IMR-90 (cell line): Measurements from ENCODE around the gene RAPGEF1. TPM values are rescaled to one million over a fixed set of nuclear protein-coding genes. Genes with fewer than 3 reads are reported as not detected.

Source experiments
- ATAC-seq: fragments of 200-7000 bp; cut with Tn5 transposase; 2 replicates; pipeline ENCODE4 v1.9.1; 2020; ENCODE audit warnings: low read depth, mild to moderate bottlenecking, moderate library complexity
- BruUV-seq: library from RNA; stranded (reverse); fragments of 400-500 nt; replicated peaks from 2 replicates; lab custom pipeline; 2021; lab: Mats Ljungman, UMichigan
- CTCF ChIA-PET: fragments of 300-600 bp; formaldehyde crosslinking; extraction: SDS; loops from one replicate; lab custom pipeline; 2021; ENCODE audit warnings: antibody characterized with exemption; lab: Yijun Ruan, JAX
- POLR2A ChIA-PET: fragments of 300-600 bp; sonication (Branson Sonifier 250); formaldehyde crosslinking; loops from one replicate; lab custom pipeline; 2022; ENCODE audit warnings: antibody characterized with exemption; ENCODE audit not compliant: unreplicated experiment; lab: Charles Lee
- DNase-seq: peaks from one replicate; pipeline ENCODE4 v3.0.0; 2013
- H2AFZ ChIP-seq: replicated peaks from 2 replicates; pipeline ENCODE3; 2013; ENCODE audit warnings: low read length, mild to moderate bottlenecking; ENCODE audit not compliant: poor library complexity
- H2AK5ac ChIP-seq: 2 replicates; pipeline ENCODE4 v1.6.1; 2013; ENCODE audit warnings: low read depth, low read length, inconsistent platforms
- H2AK9ac ChIP-seq: replicated peaks from 2 replicates; pipeline ENCODE3; 2013; ENCODE audit warnings: mild to moderate bottlenecking, low read depth, low read length, moderate library complexity; ENCODE audit not compliant: poor library complexity
- H2BK120ac ChIP-seq: 2 replicates; pipeline ENCODE4 v1.6.1; 2013; ENCODE audit warnings: low read depth, low read length, inconsistent platforms
- H2BK15ac ChIP-seq: 3 replicates; pipeline ENCODE4 v1.6.1; 2013; ENCODE audit warnings: low read depth, low read length, inconsistent platforms
- H2BK20ac ChIP-seq: 2 replicates; pipeline ENCODE4 v1.6.1; 2013; ENCODE audit warnings: low read depth, mild to moderate bottlenecking, inconsistent platforms, low read length, moderate library complexity
- H2BK5ac ChIP-seq: 2 replicates; pipeline ENCODE4 v1.6.1; 2013; ENCODE audit warnings: mild to moderate bottlenecking, low read depth, low read length, inconsistent platforms; ENCODE audit not compliant: poor library complexity, severe bottlenecking
- H3K14ac ChIP-seq: replicated peaks from 2 replicates; pipeline ENCODE4 v1.6.1; 2013; ENCODE audit warnings: low read depth, low read length, inconsistent platforms
- H3K18ac ChIP-seq: 2 replicates; pipeline ENCODE4 v1.6.1; 2013; ENCODE audit warnings: low read depth, low read length, control low read depth
- H3K23ac ChIP-seq: 2 replicates; pipeline ENCODE4 v1.6.1; 2013; ENCODE audit warnings: low read depth, low read length, inconsistent platforms
- H3K27ac ChIP-seq: 2 replicates; pipeline ENCODE4 v1.5.1; 2013; ENCODE audit warnings: mild to moderate bottlenecking, control low read depth, low read length; ENCODE audit not compliant: insufficient read depth
- H3K27me3 ChIP-seq: 2 replicates; pipeline ENCODE4 v1.6.1; 2013; ENCODE audit warnings: low read length; ENCODE audit not compliant: control insufficient read depth, insufficient read depth
- H3K36me3 ChIP-seq: 2 replicates; pipeline ENCODE4 v1.6.1; 2013; ENCODE audit warnings: low read length, mixed read lengths; ENCODE audit not compliant: control insufficient read depth, insufficient read depth
- H3K4ac ChIP-seq: 2 replicates; pipeline ENCODE4 v1.6.1; 2013; ENCODE audit warnings: low read depth, low read length, inconsistent platforms
- H3K4me1 ChIP-seq: 2 replicates; pipeline ENCODE4 v1.6.1; 2013; ENCODE audit warnings: low read length, mixed read lengths; ENCODE audit not compliant: control insufficient read depth, insufficient read depth
- H3K4me2 ChIP-seq: 2 replicates; pipeline ENCODE4 v1.6.1; 2013; ENCODE audit warnings: low read depth, mild to moderate bottlenecking, control low read depth, low read length, moderate library complexity
- H3K4me3 ChIP-seq: 2 replicates; pipeline ENCODE4 v1.5.1; 2013; ENCODE audit warnings: low read depth, mild to moderate bottlenecking, control low read depth, low read length, moderate library complexity; ENCODE audit not compliant: insufficient read depth
- H3K56ac ChIP-seq: 2 replicates; pipeline ENCODE4 v1.6.1; 2013; ENCODE audit warnings: low read length, inconsistent platforms; ENCODE audit not compliant: insufficient read depth; ENCODE audit errors: extremely low read depth
- H3K79me1 ChIP-seq, 2 experiments: 2 replicates each; pipeline ENCODE4 v1.6.1; 2013; ENCODE audit warnings: low read length in 2 of 2, inconsistent platforms in 1 of 2, low read depth in 1 of 2
- H3K9ac ChIP-seq: 2 replicates; pipeline ENCODE4 v1.6.1; 2013; ENCODE audit warnings: low read depth, low read length, control low read depth
- H3K9me1 ChIP-seq: 2 replicates; pipeline ENCODE4 v1.6.1; 2013; ENCODE audit warnings: low read length, inconsistent platforms; ENCODE audit not compliant: insufficient read depth
- H3K9me3 ChIP-seq: 2 replicates; pipeline ENCODE4 v1.6.1; 2013; ENCODE audit warnings: low read length; ENCODE audit not compliant: control insufficient read depth, insufficient read depth
- H4K20me1 ChIP-seq: 2 replicates; pipeline ENCODE4 v1.6.1; 2013; ENCODE audit warnings: low read length, inconsistent platforms; ENCODE audit not compliant: insufficient read depth
- H4K5ac ChIP-seq: 2 replicates; pipeline ENCODE4 v1.6.1; 2013; ENCODE audit warnings: mild to moderate bottlenecking, low read depth, low read length, control low read depth
- H4K8ac ChIP-seq, 2 experiments: 2 replicates each; pipeline ENCODE4 v1.6.1; 2013; ENCODE audit warnings: low read depth in 2 of 2, low read length in 2 of 2, control low read depth in 1 of 2, inconsistent platforms in 1 of 2
- H4K91ac ChIP-seq: 2 replicates; pipeline ENCODE4 v1.6.1; 2013; ENCODE audit warnings: low read depth, low read length, inconsistent platforms; ENCODE audit not compliant: insufficient read depth
- BHLHE40 ChIP-seq: fragments of 150-350 bp; IDR thresholded peaks from 2 replicates; pipeline ENCODE4 v1.6.1; 2016; ENCODE audit warnings: mild to moderate bottlenecking, low read depth, low read length
- CEBPB ChIP-seq: IDR thresholded peaks from 2 replicates; pipeline ENCODE4 v1.6.1; 2012; ENCODE audit warnings: low read depth, low read length, improper control_type of control experiment
- CHD1 ChIP-seq: IDR thresholded peaks from 2 replicates; pipeline ENCODE4 v1.6.1; 2012; ENCODE audit warnings: low read depth, low read length, improper control_type of control experiment
- MAFK ChIP-seq: IDR thresholded peaks from 2 replicates; pipeline ENCODE4 v1.6.1; 2012; ENCODE audit warnings: low read depth, low read length, improper control_type of control experiment
- MAZ ChIP-seq: IDR thresholded peaks from 2 replicates; pipeline ENCODE4 v1.6.1; 2012; ENCODE audit warnings: low read depth, mild to moderate bottlenecking, low read length, improper control_type of control experiment, moderate library complexity, borderline replicate concordance
- NFE2L2 ChIP-seq: fragments of 150-350 bp; IDR thresholded peaks from 2 replicates; pipeline ENCODE4 v1.6.1; 2016; ENCODE audit warnings: low read depth, mild to moderate bottlenecking, low read length
- POLR2A ChIP-seq: IDR thresholded peaks from 2 replicates; pipeline ENCODE4 v1.6.1; 2012; ENCODE audit warnings: mild to moderate bottlenecking, low read depth, low read length
- RAD21 ChIP-seq: IDR thresholded peaks from 2 replicates; pipeline ENCODE4 v1.6.1; 2012; ENCODE audit warnings: low read length, improper control_type of control experiment
- RCOR1 ChIP-seq: IDR thresholded peaks from 2 replicates; pipeline ENCODE4 v1.6.1; 2012; ENCODE audit warnings: mild to moderate bottlenecking, low read length, improper control_type of control experiment; ENCODE audit not compliant: insufficient replicate concordance
- SMC3 ChIP-seq: fragments of 150-350 bp; IDR thresholded peaks from 2 replicates; pipeline ENCODE4 v1.6.1; 2016; ENCODE audit warnings: low read depth, mild to moderate bottlenecking, antibody characterized with exemption, low read length, moderate library complexity
- WGBS, 2 experiments: methylation state at CpG; one replicate each; pipeline versions ENCODE4 v1.1.5 to v1.1.7; 2013; ENCODE audit warnings: missing lambda C conversion rate in 2 of 2; ENCODE audit not compliant: insufficient read length in 1 of 2; ENCODE audit errors: extremely low coverage in 2 of 2; 5-methylcytosine and 5-hydroxymethylcytosine counted together
- dilution Hi-C: fragments of 300-500 bp; cut with HindIII; formaldehyde crosslinking; loops from one replicate; pipeline ENCODE4 v1.14.3; 2018; ENCODE audit warnings: low sequenced_read_pairs; ENCODE audit not compliant: unreplicated experiment
- in situ Hi-C: fragments of 300-500 bp; cut with MboI; formaldehyde crosslinking; loops from 3 replicates; pipeline ENCODE4 v1.14.3; 2019; ENCODE audit warnings: low sequenced_read_pairs, inconsistent platforms, mixed read lengths
- intact Hi-C: fragments of 100-400 bp; cut with micrococcal nuclease; formaldehyde crosslinking; loops from 2 replicates; pipeline ENCODE4 v1.10.0; 2022
- polyA plus RNA-seq, 3 experiments: library from polyadenylated mRNA; depleted of rRNA; stranded (reverse); fragments of >200 nt; gene quantifications; 2 replicates each; pipeline ENCODE4 v1.2.3, GENCODE V29; 2012; ENCODE audit warnings: low replicate concordance in 1 of 3
- total RNA-seq: library from RNA; depleted of rRNA; stranded (reverse); fragments of >200 nt; gene quantifications from 2 replicates; pipeline ENCODE4 v1.2.3, GENCODE V29; 2012
- TF ChIP-seq, protein P1 (sequence below): fragments of 150-350 bp; IDR thresholded peaks from 2 replicates; pipeline ENCODE4 v1.6.1; 2016; ENCODE audit warnings: low read depth, mild to moderate bottlenecking, low read length, moderate library complexity, borderline replicate concordance
- TF ChIP-seq, protein P2 (sequence below): conservative IDR thresholded peaks from 2 replicates; pipeline ENCODE4 v1.5.1; 2012; ENCODE audit warnings: mild to moderate bottlenecking, low read depth, low read length, improper control_type of control experiment

RAPGEF1 gene
- total and polyA plus RNA-seq, 2 of the 4 experiments (the other 2 are of a cell fraction) = 13.1 to 22.3 TPM

DNA sequence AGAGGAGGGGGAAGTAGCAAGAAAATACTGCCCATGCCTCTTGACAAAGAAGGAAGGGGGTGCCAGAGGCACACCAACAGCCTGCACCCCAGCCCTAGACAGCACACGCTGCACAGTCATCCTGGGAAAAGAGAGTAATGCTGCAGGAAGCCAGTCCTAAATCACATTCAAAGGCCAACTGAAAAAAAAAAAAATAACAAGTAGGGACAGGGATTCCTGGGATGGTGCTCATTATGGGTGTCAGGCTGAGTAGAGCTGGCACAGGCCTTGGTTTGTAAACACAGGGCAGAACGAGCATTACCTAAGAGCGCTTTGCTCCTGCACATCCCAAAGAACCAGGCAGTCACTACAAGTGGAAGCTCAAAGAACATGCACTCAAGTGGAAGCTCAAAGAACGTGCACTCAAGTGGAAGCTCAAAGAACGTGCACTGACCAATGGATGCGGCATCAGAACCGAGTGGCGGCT is 7.8 kb downstream of the RAPGEF1 start (continued):
- peak; percentile 15; the same call in 1 of the 2 replicates for TF ChIP-seq SMC3
- no peak for TF ChIP-seq CHD1

DNA sequence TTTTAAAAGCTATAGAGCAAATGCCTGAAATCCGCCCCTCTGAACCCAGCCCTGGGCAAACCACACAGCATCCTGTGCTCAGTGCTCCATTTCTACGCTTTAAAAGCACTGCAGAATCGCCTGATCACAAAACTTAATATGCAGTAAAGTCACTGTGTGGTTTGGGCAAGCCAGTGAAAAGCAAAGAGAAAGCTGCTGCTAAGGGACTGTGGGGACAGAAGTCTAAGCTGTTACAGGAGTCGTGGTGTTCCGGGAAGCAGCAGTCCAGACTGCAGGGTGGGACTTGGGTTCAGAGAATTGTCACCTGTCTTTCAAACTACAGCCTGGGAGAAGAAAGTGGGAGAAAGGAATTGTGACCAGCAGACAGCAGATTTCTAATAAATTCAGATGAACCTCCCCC is 8.2 kb downstream of the RAPGEF1 start:
- POLR2A ChIA-PET = interaction anchor here (0.6 kb wide), 1 partner anchor 373 kb away, joined by 3 read pairs; no protein-coding TSS in a partner anchor
- Histone ChIP-seq H3K9me3 (no peaks in the 10 kb centered on the region), H3K9ac (no peak overlapping the region), H3K27me3 (no peaks in the 10 kb centered on the region), H2BK5ac (peak overlapping the region; percentile 51), H3K4me2 (peak overlapping the region; percentile 11), H3K18ac (peak overlapping the region; percentile 31), H4K8ac (peak overlapping the region; percentile 5 to 39; a peak in 1 of 4 replicates), H2BK20ac (peak overlapping the region; percentile 60), H3K56ac (no peak overlapping the region), H2AK5ac (peak overlapping the region; percentile 80; the same call in 1 of the 2 replicates), H3K4me1 (peaks cover 43% of the 10 kb centered on the region), H3K4ac (peak overlapping the region; percentile 78), H3K36me3 (no peaks in the 10 kb centered on the region), H3K27ac (peak overlapping the region; percentile 36; the same call in 1 of the 2 replicates), H3K79me1 (peaks cover 32 to 91% of the 10 kb centered on the region in 2 experiments), H3K4me3 (no peak overlapping the region), H3K23ac (peak overlapping the region; percentile 88; the same call in 1 of the 2 replicates), H4K91ac (peak overlapping the region; percentile 54; the same call in 1 of the 2 replicates), H2BK120ac (peak overlapping the region; percentile 73), H4K20me1 (peaks cover 91% of the 10 kb centered on the region), H3K14ac (peak overlapping the region; percentile 46; the same call in 1 of the 2 replicates), H4K5ac (peak overlapping the region; percentile 7; the same call in 1 of the 2 replicates), H2AFZ (peak overlapping the region; percentile 3), H2AK9ac (peak overlapping the region; percentile 14), H2BK15ac (peak overlapping the region; percentile 26; the same call in 1 of the 3 replicates), H3K9me1 (peaks cover 42% of the 10 kb centered on the region)
- ATAC-seq (no peak), DNase-seq (no peak)
- intact Hi-C loops = loop anchor here (5.0 kb wide), 2 partner anchors 54 to 74 kb away; no protein-coding TSS in a partner anchor
- dilution Hi-C loops = no loop called here
- CTCF ChIA-PET = interaction anchor here (0.5 to 1.3 kb wide), 4 partner anchors 9 to 71 kb away, joined by 3 to 5 read pairs (median 4); no protein-coding TSS in a partner anchor
- in situ Hi-C loops = no loop called here
- WGBS, 2 experiments = 87% methylated on average over 3 of the region's 5 CpGs; no CpG with 5 or more reads in 1 of the 2 experiments
- no TSS peak for BruUV-seq
- TF ChIP-seq CHD1 = no peak
- no peak for TF ChIP-seq SMC3
- no peak for TF ChIP-seq CEBPB
- TF ChIP-seq NFE2L2 = no peak
- TF ChIP-seq RCOR1 = no peak
- TF ChIP-seq, protein P1, sequence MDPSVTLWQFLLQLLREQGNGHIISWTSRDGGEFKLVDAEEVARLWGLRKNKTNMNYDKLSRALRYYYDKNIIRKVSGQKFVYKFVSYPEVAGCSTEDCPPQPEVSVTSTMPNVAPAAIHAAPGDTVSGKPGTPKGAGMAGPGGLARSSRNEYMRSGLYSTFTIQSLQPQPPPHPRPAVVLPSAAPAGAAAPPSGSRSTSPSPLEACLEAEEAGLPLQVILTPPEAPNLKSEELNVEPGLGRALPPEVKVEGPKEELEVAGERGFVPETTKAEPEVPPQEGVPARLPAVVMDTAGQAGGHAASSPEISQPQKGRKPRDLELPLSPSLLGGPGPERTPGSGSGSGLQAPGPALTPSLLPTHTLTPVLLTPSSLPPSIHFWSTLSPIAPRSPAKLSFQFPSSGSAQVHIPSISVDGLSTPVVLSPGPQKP = no peak
- TF ChIP-seq MAZ = no peak
- TF ChIP-seq, protein P2, sequence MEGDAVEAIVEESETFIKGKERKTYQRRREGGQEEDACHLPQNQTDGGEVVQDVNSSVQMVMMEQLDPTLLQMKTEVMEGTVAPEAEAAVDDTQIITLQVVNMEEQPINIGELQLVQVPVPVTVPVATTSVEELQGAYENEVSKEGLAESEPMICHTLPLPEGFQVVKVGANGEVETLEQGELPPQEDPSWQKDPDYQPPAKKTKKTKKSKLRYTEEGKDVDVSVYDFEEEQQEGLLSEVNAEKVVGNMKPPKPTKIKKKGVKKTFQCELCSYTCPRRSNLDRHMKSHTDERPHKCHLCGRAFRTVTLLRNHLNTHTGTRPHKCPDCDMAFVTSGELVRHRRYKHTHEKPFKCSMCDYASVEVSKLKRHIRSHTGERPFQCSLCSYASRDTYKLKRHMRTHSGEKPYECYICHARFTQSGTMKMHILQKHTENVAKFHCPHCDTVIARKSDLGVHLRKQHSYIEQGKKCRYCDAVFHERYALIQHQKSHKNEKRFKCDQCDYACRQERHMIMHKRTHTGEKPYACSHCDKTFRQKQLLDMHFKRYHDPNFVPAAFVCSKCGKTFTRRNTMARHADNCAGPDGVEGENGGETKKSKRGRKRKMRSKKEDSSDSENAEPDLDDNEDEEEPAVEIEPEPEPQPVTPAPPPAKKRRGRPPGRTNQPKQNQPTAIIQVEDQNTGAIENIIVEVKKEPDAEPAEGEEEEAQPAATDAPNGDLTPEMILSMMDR = no peak
- TF ChIP-seq MAFK = no peak
- no peak for TF ChIP-seq BHLHE40
- TF ChIP-seq RAD21 = no peak
- TF ChIP-seq POLR2A = no peak
